LoVo (cell line): Measurements from ENCODE around the gene UGT1A3.
"Not testable (repeated sequence)": the region's sequence is repeated elsewhere in the genome, so short reads cannot be mapped to it uniquely, and the experiment has no call there.

Source experiments
- DNase-seq: peaks from one replicate; pipeline ENCODE4 v3.0.0-alpha.2; 2016; ENCODE audit warnings: low spot score

UGT1A3 gene

GRCh38 chr2:233728723-233729301 is at the start of gene UGT1A3:
Gene UGT1A3, plus strand, starts transcription at chr2:233729042. Its CDS starts 85 bp downstream, at chr2:233729127.
- no peak for DNase-seq

- no peak for DNase-seq
Observed at GRCh38 chr2:233679196-233679595, 49.6 kb upstream of the UGT1A3 start.

GRCh38 chr2:233680361-233681045 is 48.3 kb upstream of the UGT1A3 start:
- DNase-seq: no peak

GRCh38 chr2:233681521-233682099 is 47.2 kb upstream of the UGT1A3 start, which contains the start of gene UGT1A7:
Gene UGT1A7, plus strand, starts transcription at chr2:233681901. Its CDS starts 37 bp downstream, at chr2:233681938.
- no peak for DNase-seq

GRCh38 chr2:233684640-233685039 is 44.2 kb upstream of the UGT1A3 start:
- DNase-seq: peak; percentile 67

GRCh38 chr2:233686928-233687327 is 41.9 kb upstream of the UGT1A3 start:
- DNase-seq: no peak

GRCh38 chr2:233688341-233688740 is 40.5 kb upstream of the UGT1A3 start:
- DNase-seq: peak; percentile 38

- DNase-seq: peak; percentile 61
Observed at GRCh38 chr2:233689031-233689430, 39.8 kb upstream of the UGT1A3 start.

- DNase-seq: peak; percentile 31
Observed at GRCh38 chr2:233689501-233689900, 39.3 kb upstream of the UGT1A3 start.

GRCh38 chr2:233690444-233690843 is 38.4 kb upstream of the UGT1A3 start:
- DNase-seq: peak; percentile 80

- peak; percentile 88 for DNase-seq
Observed at GRCh38 chr2:233691443-233692433, 37.1 kb upstream of the UGT1A3 start.

GRCh38 chr2:233692648-233693047 is 36.2 kb upstream of the UGT1A3 start, which contains the start of gene UGT1A6:
Gene UGT1A6, plus strand, starts transcription at chr2:233692890. Its CDS starts 115 bp downstream, at chr2:233693005.
- DNase-seq: peak; percentile 65

- DNase-seq: no peak
Observed at GRCh38 chr2:233693963-233694362, 34.9 kb upstream of the UGT1A3 start.

- no peak for DNase-seq
Observed at GRCh38 chr2:233698740-233699139, 30.1 kb upstream of the UGT1A3 start.

- no peak for DNase-seq
Observed at GRCh38 chr2:233699424-233700027, 29.3 kb upstream of the UGT1A3 start.

GRCh38 chr2:233700028-233700635 is 28.7 kb upstream of the UGT1A3 start:
- peak; percentile 90 for DNase-seq

GRCh38 chr2:233700842-233701241 is 28.0 kb upstream of the UGT1A3 start:
- DNase-seq: not testable (repeated sequence)

- no peak for DNase-seq
Observed at GRCh38 chr2:233702238-233702637, 26.6 kb upstream of the UGT1A3 start.

- DNase-seq: no peak
Observed at GRCh38 chr2:233705911-233706506, 22.8 kb upstream of the UGT1A3 start.

GRCh38 chr2:233706720-233707119 is 22.1 kb upstream of the UGT1A3 start:
- no peak for DNase-seq
